Activated effector memory CD4-positive, alpha-beta T cell treated with anti-CD3 and anti-CD28 coated beads, Interleukin-2, amount 50 U/mL, for 16 hours (primary cell): ENCODE measurements around the gene NOA1.

ENCODE experiments used
- DNase-seq: peaks from one replicate; pipeline ENCODE4 v3.0.0-alpha.2; 2020

The NOA1 gene

DNA sequence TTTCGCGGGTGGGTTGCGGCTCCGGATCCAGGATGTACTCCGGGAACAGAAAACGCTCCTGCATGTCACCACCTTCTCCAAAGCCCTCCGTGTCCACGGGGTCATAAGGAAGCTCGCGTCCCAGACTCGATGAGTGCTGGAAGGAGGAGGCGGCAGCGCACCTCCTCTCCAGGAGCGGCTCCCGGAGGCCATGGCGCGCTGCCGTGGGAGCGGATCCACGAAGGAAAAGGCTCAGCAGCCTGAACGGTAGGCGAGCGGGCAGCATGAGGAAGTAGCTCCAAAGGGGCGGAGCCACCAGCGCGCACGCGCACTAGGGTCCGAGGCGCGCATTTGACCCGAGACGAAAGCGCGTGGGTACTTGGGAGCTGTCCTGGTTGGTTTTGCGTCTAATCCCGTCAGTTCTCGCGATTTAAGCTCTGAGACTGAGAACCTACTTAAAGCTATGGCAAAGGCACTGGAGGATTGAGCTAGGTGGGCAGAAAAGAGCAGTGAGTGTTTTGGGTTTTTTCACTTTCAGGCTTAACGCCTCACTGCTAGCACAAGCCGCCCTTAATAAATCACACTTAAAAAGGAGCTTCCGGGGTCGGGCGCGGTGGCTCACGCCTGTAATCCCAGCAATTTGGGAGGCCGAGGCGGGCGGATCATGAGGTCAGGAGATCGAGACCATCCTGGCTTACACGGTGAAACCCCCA is at the start of gene NOA1:
Gene NOA1 (minus strand): TSS at position 286 of the 692 bp plus-strand sequence. CDS start 21 bp downstream, at position 265.
- peak; percentile 99 for DNase-seq

GRCh38 chr4:57023104-57023503 is 45.7 kb upstream of the NOA1 start:
- no peak for DNase-seq

DNA sequence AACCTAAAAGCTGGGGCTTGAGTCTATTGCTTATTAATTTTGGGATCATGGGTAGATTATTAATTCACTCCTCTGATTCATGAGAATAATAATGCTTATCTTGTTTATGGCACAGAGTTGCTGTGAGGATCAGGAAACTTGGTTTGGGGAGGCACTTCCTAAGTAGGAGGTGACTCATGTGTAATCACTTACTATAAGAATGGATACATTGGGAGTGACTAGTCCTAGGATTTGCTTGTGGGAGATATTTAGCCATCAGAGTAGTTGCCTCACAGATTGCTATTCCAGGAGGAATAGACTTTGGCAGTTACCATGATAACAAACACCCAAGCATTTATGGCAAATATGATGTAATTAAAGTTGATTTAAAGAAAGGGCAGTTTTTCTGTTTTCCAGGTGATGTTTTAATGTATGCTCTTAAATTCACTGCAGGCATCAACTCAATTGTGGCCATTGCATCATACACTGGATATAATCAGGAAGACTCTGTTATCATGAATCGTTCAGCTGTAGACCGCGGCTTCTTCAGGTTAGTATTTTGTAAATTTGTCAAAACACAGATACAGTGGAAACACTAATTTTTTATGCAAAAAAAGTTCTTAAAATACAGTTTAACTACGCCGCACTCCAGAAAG is 43.2 kb upstream of the NOA1 start:
- DNase-seq, result no peak

DNA sequence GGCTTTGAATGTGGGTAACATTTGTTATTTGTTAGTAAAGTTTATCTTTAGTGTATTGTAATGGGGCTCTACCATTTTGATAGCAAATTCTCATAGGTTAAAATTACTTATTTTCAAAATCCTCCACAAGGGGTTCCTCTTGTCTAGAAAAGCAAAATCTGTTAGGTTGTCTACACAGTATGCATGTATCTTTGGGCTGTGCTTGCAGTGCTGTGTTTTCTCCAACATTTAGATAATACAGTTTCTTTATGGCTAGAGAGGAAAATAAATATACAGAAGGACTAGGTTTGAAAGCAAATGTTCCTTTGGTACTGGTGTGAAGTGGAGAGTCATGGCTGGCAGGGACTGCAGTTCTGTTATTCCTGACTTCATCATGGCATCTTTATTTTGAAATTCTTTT is 41.6 kb upstream of the NOA1 start:
- no peak for DNase-seq

GRCh38 chr4:57013543-57014120 is 36.2 kb upstream of the NOA1 start:
- DNase-seq, result no peak

DNA sequence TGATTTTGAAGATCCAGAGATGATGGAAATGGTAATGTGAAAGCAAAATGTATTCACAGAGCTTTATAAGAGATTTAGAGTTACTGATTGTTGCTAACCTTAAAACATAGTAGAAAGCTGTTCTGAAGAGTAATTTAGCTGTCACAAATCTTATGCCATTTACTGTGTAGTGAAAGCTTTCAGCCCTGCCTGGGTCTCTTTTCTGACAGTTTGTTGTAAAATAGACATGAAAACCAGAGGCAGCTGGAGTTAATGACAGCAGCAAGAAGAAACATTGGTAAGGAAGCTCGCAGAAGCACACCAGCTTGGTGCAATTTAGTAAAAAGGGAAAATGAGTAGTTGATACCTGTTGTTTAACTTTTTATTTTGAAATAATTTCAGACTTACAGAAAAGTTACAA is 22.3 kb upstream of the NOA1 start:
- no peak for DNase-seq

GRCh38 chr4:56995525-56995924 is 18.1 kb upstream of the NOA1 start:
- no peak for DNase-seq

DNA sequence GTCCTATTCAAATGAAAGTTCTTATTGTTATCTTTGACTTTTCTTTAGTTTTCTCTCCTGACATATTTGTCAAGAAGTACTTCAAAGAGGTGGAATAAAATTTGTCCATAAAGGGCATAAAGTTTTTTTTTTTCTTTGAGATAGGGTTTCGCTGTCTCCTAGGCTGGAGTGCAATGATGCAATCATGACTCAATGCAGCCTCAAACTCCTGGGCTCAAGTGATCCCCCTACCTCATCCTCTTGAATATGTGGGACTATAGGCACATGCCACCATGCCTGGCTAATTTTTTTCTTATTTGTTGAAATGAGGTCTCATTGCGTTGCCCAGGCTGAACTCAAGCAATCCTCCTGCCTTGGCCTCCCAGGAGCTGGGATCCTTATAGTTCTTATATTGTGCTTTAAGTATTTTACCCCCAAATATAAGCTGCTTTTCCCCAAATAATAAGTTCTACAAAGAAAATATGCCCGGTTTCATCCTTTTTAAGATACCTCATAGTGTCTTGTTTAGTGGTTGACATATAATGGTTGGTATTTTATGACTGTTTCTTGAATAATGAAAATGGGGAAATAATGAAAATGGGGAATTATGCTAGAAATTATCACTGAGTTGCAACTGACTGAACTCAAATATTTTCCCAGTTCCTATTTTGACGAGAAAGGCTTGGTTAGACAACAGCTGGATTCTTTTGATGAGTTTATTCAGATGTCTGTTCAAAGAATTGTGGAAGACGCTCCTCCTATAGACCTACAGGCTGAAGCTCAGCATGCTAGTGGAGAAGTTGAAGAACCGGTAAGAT is 12.9 kb upstream of the NOA1 start:
- DNase-seq, result no peak

- no peak for DNase-seq
Observed at GRCh38 chr4:56986952-56987351, 9.5 kb upstream of the NOA1 start.

DNA sequence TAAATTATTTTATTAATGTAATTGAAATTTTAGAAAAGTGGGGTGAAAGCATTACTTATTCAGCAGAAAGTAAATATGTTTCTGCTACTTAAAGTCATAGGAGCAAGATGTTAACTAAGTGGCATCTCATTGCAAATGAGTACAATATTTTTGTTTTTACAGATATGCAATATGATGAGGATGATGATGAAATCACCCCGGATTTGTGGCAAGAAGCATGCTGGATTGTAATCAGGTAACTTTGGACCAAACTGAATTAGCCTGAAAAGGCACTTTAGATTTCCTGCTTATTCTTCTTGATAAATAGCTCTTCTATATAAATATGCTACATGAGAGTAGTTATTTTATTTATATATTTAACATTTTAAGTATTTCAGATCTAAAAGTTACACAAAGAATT is 8.8 kb upstream of the NOA1 start:
- no peak for DNase-seq

- DNase-seq, result no peak
Observed at GRCh38 chr4:56981795-56982201, 4.4 kb upstream of the NOA1 start.

GRCh38 chr4:56979421-56980072 is 2.1 kb upstream of the NOA1 start:
- peak; percentile 80 for DNase-seq

- DNase-seq, result peak; percentile 96
Observed at GRCh38 chr4:56978750-56979303, 1.4 kb upstream of the NOA1 start, which contains the start of gene POLR2B. Gene POLR2B (plus strand): TSS chr4:56978896. CDS start chr4:56978986, 90 bp downstream.

DNA sequence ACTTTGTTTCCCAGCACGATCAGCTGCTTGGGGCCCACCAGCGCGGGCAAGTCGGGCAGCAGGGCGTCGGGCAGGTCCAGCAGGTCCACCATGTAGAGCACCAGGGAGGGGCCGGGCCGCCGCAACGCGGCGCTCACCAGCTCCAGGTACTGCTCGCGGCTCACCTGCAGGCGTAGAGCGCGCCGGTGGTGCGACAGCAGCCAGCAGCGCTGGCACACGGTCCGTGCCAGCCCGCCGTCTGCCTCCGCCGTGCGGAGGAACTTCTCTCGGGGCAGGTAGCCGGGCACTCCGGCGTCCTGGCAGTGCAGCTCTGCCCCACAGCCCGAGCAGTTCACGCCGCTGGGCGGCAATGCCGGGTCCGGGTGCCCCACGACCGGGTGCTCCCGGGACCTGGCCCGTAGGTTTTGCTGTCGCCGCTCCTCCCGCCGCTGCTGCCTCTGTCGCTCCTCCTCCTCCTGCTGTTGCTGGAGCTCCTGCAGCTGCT is 527 bp downstream of the NOA1 start:
- DNase-seq, result peak; percentile 86

GRCh38 chr4:56976283-56976836 is 1.0 kb downstream of the NOA1 start:
- no peak for DNase-seq

GRCh38 chr4:56973336-56973735 is 4.1 kb downstream of the NOA1 start:
- DNase-seq, result no peak

- no peak for DNase-seq
Observed at GRCh38 chr4:56972809-56973208, 4.6 kb downstream of the NOA1 start.

DNA sequence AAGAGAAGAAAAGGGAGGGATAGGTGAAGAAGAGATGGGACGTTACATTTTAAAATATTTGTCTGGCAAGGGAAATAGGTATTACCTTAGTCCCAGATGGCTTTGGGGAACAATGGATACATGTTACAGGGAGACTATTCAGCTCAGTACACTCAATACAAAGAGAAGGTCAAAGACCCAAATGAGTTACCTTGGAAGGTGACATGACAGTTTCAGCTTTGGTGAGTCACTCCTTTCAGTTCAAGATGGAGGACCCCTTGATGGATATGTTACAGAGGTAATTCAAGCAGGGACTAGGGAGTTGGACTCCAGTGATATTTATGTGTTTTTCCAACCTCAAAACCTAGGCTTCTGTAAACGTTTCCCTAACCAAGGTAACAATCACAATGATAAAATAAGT is 5.0 kb downstream of the NOA1 start:
- no peak for DNase-seq

- DNase-seq, result no peak
Observed at GRCh38 chr4:56971383-56971782, 6.0 kb downstream of the NOA1 start.

- DNase-seq, result no peak
Observed at GRCh38 chr4:56961107-56961500, 16.3 kb downstream of the NOA1 start.

GRCh38 chr4:56959100-56959499 is 18.3 kb downstream of the NOA1 start:
- DNase-seq, result no peak

GRCh38 chr4:56958111-56958517 is 19.3 kb downstream of the NOA1 start:
- no peak for DNase-seq
